H1 (cell line): ENCODE measurements around the gene CIBAR2. TPM values are rescaled to one million over a fixed set of nuclear protein-coding genes. Genes with fewer than 3 reads are reported as not detected.

ENCODE experiments used
- CTCF ChIA-PET: fragments of 300-600 bp; sonication (Branson Sonifier 250); formaldehyde crosslinking; loops from one replicate; lab custom pipeline; 2021; ENCODE audit not compliant: partially characterized antibody; lab: Charles Lee
- POLR2A ChIA-PET: fragments of 300-600 bp; sonication (Branson Sonifier 250); formaldehyde crosslinking; loops from one replicate; lab custom pipeline; 2021; ENCODE audit warnings: inconsistent platforms; ENCODE audit not compliant: partially characterized antibody; lab: Charles Lee
- DNase-seq, 2 experiments: peaks; one replicate each; pipeline versions ENCODE4 v3.0.0 to v3.0.0-alpha.2; 2010 to 2022; ENCODE audit warnings: low spot score in 2 of 2, low read depth in 1 of 2, mixed read lengths in 1 of 2
- FAIRE-seq: peaks from 2 replicates; lab custom pipeline; 2011; peaks lifted over from hg19 to GRCh38; lab: Jason Lieb, UNC
- H2AFZ ChIP-seq: 2 replicates; pipeline ENCODE4 v1.8.1; 2012; ENCODE audit warnings: low read length, inconsistent platforms
- H2AK5ac ChIP-seq: 2 replicates; pipeline ENCODE4 v1.6.1; 2013; ENCODE audit warnings: low read depth, low read length
- H2BK120ac ChIP-seq: replicated peaks from 2 replicates; pipeline ENCODE3; 2013; ENCODE audit warnings: low read depth, low read length, inconsistent platforms
- H2BK12ac ChIP-seq: 2 replicates; pipeline ENCODE4 v1.6.1; 2013; ENCODE audit warnings: low read depth, low read length
- H2BK15ac ChIP-seq: 2 replicates; pipeline ENCODE4 v1.6.1; 2013; ENCODE audit warnings: low read length
- H2BK20ac ChIP-seq: 2 replicates; pipeline ENCODE4 v1.6.1; 2013; ENCODE audit warnings: low read length
- H2BK5ac ChIP-seq: 2 replicates; pipeline ENCODE4 v1.6.1; 2013; ENCODE audit warnings: low read depth, low read length
- H3K14ac ChIP-seq: 2 replicates; pipeline ENCODE4 v1.6.1; 2013; ENCODE audit warnings: inconsistent platforms; ENCODE audit not compliant: insufficient read length
- H3K18ac ChIP-seq: 2 replicates; pipeline ENCODE4 v1.6.1; 2013; ENCODE audit warnings: low read length; ENCODE audit errors: extremely low read depth
- H3K23ac ChIP-seq: 2 replicates; pipeline ENCODE4 v1.6.1; 2013; ENCODE audit warnings: inconsistent platforms; ENCODE audit not compliant: insufficient read length
- H3K23me2 ChIP-seq: 2 replicates; pipeline ENCODE4 v1.6.1; 2013; ENCODE audit warnings: low read depth, low read length
- H3K27ac ChIP-seq: 2 replicates; pipeline ENCODE4 v1.6.1; 2011; ENCODE audit warnings: low read depth, low read length, inconsistent platforms
- H3K27me3 ChIP-seq, 4 experiments: replicated peaks in 1 of 4; 1 replicate in 1 of 4; 2 replicates in 3 of 4; pipeline versions ENCODE4 v1.6.1 to v1.8.1; 2011 to 2013; ENCODE audit warnings: low read length in 3 of 4, mild to moderate bottlenecking in 3 of 4, inconsistent platforms in 2 of 4, mixed read lengths in 2 of 4, moderate library complexity in 1 of 4; ENCODE audit not compliant: control insufficient read depth in 3 of 4, insufficient read depth in 3 of 4; ENCODE audit errors: extremely low read depth in 1 of 4
- H3K36me3 ChIP-seq, 4 experiments: 2 replicates each; pipeline versions ENCODE4 v1.6.1 to v1.8.1; 2011 to 2013; ENCODE audit warnings: mild to moderate bottlenecking in 4 of 4, low read length in 3 of 4, moderate library complexity in 2 of 4, control low read depth in 1 of 4, inconsistent platforms in 1 of 4; ENCODE audit not compliant: insufficient read depth in 4 of 4, control insufficient read depth in 2 of 4
- H3K4ac ChIP-seq: replicated peaks from 2 replicates; pipeline ENCODE3; 2013; ENCODE audit warnings: low read length, low read depth, mixed read lengths, inconsistent platforms; ENCODE audit not compliant: insufficient read length
- H3K4me1 ChIP-seq, 4 experiments: replicated peaks in 1 of 4; 1 replicate in 1 of 4; 2 replicates in 3 of 4; pipeline versions ENCODE4 v1.6.1 to v1.8.1; 2011 to 2013; ENCODE audit warnings: low read length in 3 of 4, inconsistent platforms in 2 of 4, mixed read lengths in 1 of 4; ENCODE audit not compliant: insufficient read depth in 4 of 4, control insufficient read depth in 3 of 4
- H3K4me2 ChIP-seq, 2 experiments: 2 replicates each; pipeline versions ENCODE4 v1.6.1 to v1.8.1; 2011 to 2013; ENCODE audit warnings: low read depth in 2 of 2, low read length in 2 of 2, control low read depth in 1 of 2, inconsistent platforms in 1 of 2, mild to moderate bottlenecking in 1 of 2; ENCODE audit not compliant: insufficient read depth in 1 of 2
- H3K4me3 ChIP-seq, 4 experiments: fragments of 200-600, 300-600 bp in 1 of 4; sonication (generic), shearing (Covaris generic), sonication (Bioruptor Twin) in 1 of 4; 2 replicates each; pipeline versions ENCODE4 v1.5.1 to v1.8.1; 2011 to 2016; ENCODE audit warnings: low read length in 4 of 4, low read depth in 3 of 4, control low read depth in 2 of 4, inconsistent platforms in 2 of 4, mild to moderate bottlenecking in 2 of 4, mixed read lengths in 1 of 4, moderate library complexity in 1 of 4; ENCODE audit not compliant: insufficient read depth in 2 of 4; ENCODE audit errors: extremely low read depth in 1 of 4
- H3K56ac ChIP-seq: replicated peaks from 2 replicates; pipeline ENCODE3; 2013; ENCODE audit warnings: low read depth, mild to moderate bottlenecking, mixed read lengths, low read length, inconsistent platforms; ENCODE audit not compliant: insufficient read length
- H3K79me1 ChIP-seq: 2 replicates; pipeline ENCODE4 v1.6.1; 2013; ENCODE audit warnings: low read depth, low read length, control low read depth
- H3K79me2 ChIP-seq, 2 experiments: 2 replicates each; pipeline versions ENCODE4 v1.6.1 to v1.8.1; 2012 to 2013; ENCODE audit warnings: low read length in 2 of 2, mild to moderate bottlenecking in 2 of 2, inconsistent platforms in 1 of 2; ENCODE audit not compliant: insufficient read depth in 2 of 2, control insufficient read depth in 1 of 2
- H3K9ac ChIP-seq, 4 experiments: replicated peaks in 1 of 4; 1 replicate in 1 of 4; 2 replicates in 3 of 4; pipeline versions ENCODE4 v1.6.1 to v1.8.1; 2011 to 2013; ENCODE audit warnings: low read depth in 3 of 4, low read length in 3 of 4, control low read depth in 2 of 4, mild to moderate bottlenecking in 2 of 4, moderate library complexity in 2 of 4, inconsistent platforms in 1 of 4; ENCODE audit errors: extremely low read depth in 1 of 4
- H3K9me3 ChIP-seq, 2 experiments: 2 replicates each; pipeline versions ENCODE4 v1.6.1 to v1.8.1; 2012 to 2013; ENCODE audit warnings: mild to moderate bottlenecking in 2 of 2, moderate library complexity in 2 of 2, control low read depth in 1 of 2, inconsistent platforms in 1 of 2, low read depth in 1 of 2, low read length in 1 of 2, mixed read lengths in 1 of 2; ENCODE audit not compliant: insufficient read depth in 2 of 2
- H4K20me1 ChIP-seq, 2 experiments: replicated peaks in 1 of 2; 2 replicates each; pipeline versions ENCODE3 to v1.8.1; 2011 to 2013; ENCODE audit warnings: inconsistent platforms in 2 of 2, low read length in 2 of 2, mild to moderate bottlenecking in 1 of 2; ENCODE audit not compliant: insufficient read depth in 2 of 2, control insufficient read depth in 1 of 2
- H4K5ac ChIP-seq: 2 replicates; pipeline ENCODE4 v1.6.1; 2013; ENCODE audit warnings: low read length, low read depth, mixed read lengths, inconsistent platforms; ENCODE audit not compliant: insufficient read length
- H4K8ac ChIP-seq: 2 replicates; pipeline ENCODE4 v1.8.0; 2013; ENCODE audit warnings: mild to moderate bottlenecking, moderate library complexity, low read length, inconsistent platforms; ENCODE audit not compliant: insufficient read depth; ENCODE audit errors: extremely low read depth
- H4K91ac ChIP-seq: replicated peaks from 2 replicates; pipeline ENCODE3; 2013; ENCODE audit warnings: low read length, mixed read lengths, inconsistent platforms; ENCODE audit not compliant: insufficient read length
- BCL11A ChIP-seq, 2 experiments: IDR thresholded peaks; one replicate each; pipeline ENCODE4 v1.6.1; 2011; ENCODE audit warnings: low read depth in 2 of 2, low read length in 2 of 2, mild to moderate bottlenecking in 2 of 2
- POLR2A ChIP-seq, 2 experiments: IDR thresholded peaks; 1 replicate in 1 of 2; 2 replicates in 1 of 2; pipeline ENCODE4 v1.6.1; 2011; ENCODE audit warnings: low read depth in 2 of 2, low read length in 2 of 2, mild to moderate bottlenecking in 2 of 2; ENCODE audit errors: control extremely low read depth in 1 of 2
- WGBS, 2 experiments: shearing (Covaris generic) in 1 of 2; methylation state at CpG; one replicate each; pipeline versions ENCODE4 v1.1.6 to v1.1.7; 2013 to 2015; ENCODE audit warnings: low lambda C conversion rate in 2 of 2, mixed read lengths in 2 of 2, inconsistent platforms in 1 of 2, low coverage in 1 of 2, missing lambda C conversion rate in 1 of 2; ENCODE audit not compliant: insufficient replicate concordance in 2 of 2, insufficient coverage in 1 of 2, insufficient read length in 1 of 2; ENCODE audit errors: extremely low coverage in 1 of 2, missing lambda C conversion rate in 1 of 2; 5-methylcytosine and 5-hydroxymethylcytosine counted together
- polyA plus RNA-seq, 7 experiments: library from polyadenylated mRNA; depleted of rRNA in 3 of 7; stranded (reverse) in 5 of 7; unstranded in 2 of 7; fragments of >200 nt in 5 of 7; fragments of 200-250 nt in 2 of 7; gene quantifications; 1 replicate in 5 of 7; 2 replicates in 1 of 7; 4 replicates in 1 of 7; pipeline versions ENCODE4 v1.2.1 to v1.2.3, GENCODE V29; 2011 to 2013; ENCODE audit warnings: missing spikeins in 2 of 7, mixed read lengths in 2 of 7
- total RNA-seq: library from RNA; stranded (reverse); fragmentation: NEBNext Ultra II Directional; extraction: Animal tissue kit (Norgen Biotek cat#: 25700); gene quantifications from 2 replicates; pipeline ENCODE4 v1.2.1, GENCODE V29; 2021

CIBAR2 gene
- total and polyA plus RNA-seq, 2 of the 8 experiments (the other 6 are each of a cell fraction or from before 2014, with no cell fraction given): 0.18 TPM; not detected in 1

GRCh38 chr16:85078226-85078625 lies 34.0 kb downstream of the CIBAR2 start:
- POLR2A ChIA-PET: no interaction called here
- Histone ChIP-seq H4K5ac (no peak overlapping the region), H3K79me2 (no peaks in the 10 kb centered on the region), H4K20me1 (no peaks in the 10 kb centered on the region), H2BK120ac (no peak overlapping the region), H3K18ac (no peak overlapping the region), H4K8ac (no peak overlapping the region), H2AK5ac (no peak overlapping the region), H4K91ac (no peak overlapping the region), H3K79me1 (no peaks in the 10 kb centered on the region), H3K23ac (no peak overlapping the region), H2AFZ (no peak overlapping the region), H3K23me2 (peaks cover 5% of the 10 kb centered on the region; the same call in 1 of the 2 replicates), H3K4me3 (no peak overlapping the region), H3K14ac (no peak overlapping the region), H3K27ac (no peak overlapping the region), H3K4me2 (no peak overlapping the region), H3K27me3 (peaks cover 0 to 48% (median 35%) of the 10 kb centered on the region in 4 experiments; a peak in 6 of 7 replicates), H3K4ac (no peak overlapping the region), H2BK5ac (no peak overlapping the region), H3K36me3 (peaks cover 0 to 3% (median 0%) of the 10 kb centered on the region in 4 experiments; a peak in 1 of 8 replicates), H3K9ac (no peak overlapping the region), H3K9me3 (no peaks in the 10 kb centered on the region), H2BK15ac (no peak overlapping the region), H3K56ac (no peak overlapping the region), H3K4me1 (peaks cover 6 to 37% (median 23%) of the 10 kb centered on the region in 4 experiments), H2BK12ac (no peak overlapping the region), H2BK20ac (no peak overlapping the region)
- no peak for DNase-seq
- CTCF ChIA-PET: interaction anchor here (1.0 to 4.8 kb wide), 4 partner anchors 9 to 181 kb away, joined by 3 to 37 read pairs (median 4); no protein-coding TSS in a partner anchor
- WGBS, 2 experiments: 93% methylated on average over 10 of the region's 10 CpGs; no CpG with 5 or more reads in 1 of the 2 experiments
- no peak for FAIRE-seq
- no peak for TF ChIP-seq BCL11A (IDR thresholded peaks at IDR 0.05; ENCODE audit: low read depth in 2 of 2, low read length in 2 of 2)
- TF ChIP-seq POLR2A (IDR thresholded peaks at IDR 0.05; ENCODE audit: control extremely low read depth in 1 of 2, low read depth in 2 of 2, low read length in 2 of 2): no peak
